ENCODE data around the gene PAIP2.

The PAIP2 gene

DNA sequence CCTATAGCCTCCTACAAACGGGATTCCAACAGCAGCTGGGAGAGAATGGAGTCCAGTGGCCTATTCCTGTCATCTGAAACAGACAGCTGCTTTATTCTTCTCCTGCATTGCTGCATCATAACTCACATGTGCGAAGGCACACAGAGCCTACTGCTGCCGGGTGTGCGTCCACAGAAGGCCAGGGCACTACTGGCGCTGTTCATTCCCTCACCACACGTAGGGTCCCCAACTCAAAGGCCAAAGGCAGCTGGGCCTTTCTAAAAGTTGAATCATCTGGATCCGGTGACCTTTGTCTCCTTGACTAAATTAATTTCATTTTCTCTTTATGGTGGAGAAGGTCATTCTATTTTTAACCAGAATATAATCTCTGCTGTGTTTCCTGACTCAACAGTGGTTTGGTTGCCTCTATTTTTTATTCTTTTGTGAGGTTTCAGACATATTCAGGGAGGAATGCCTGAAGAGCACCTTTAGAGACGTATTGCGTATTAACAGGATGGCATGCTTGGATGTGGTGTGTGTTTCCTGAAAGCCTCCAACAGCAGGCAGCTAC is 73.0 kb downstream of the PAIP2 start:
- no peak for DNase-seq

DNA sequence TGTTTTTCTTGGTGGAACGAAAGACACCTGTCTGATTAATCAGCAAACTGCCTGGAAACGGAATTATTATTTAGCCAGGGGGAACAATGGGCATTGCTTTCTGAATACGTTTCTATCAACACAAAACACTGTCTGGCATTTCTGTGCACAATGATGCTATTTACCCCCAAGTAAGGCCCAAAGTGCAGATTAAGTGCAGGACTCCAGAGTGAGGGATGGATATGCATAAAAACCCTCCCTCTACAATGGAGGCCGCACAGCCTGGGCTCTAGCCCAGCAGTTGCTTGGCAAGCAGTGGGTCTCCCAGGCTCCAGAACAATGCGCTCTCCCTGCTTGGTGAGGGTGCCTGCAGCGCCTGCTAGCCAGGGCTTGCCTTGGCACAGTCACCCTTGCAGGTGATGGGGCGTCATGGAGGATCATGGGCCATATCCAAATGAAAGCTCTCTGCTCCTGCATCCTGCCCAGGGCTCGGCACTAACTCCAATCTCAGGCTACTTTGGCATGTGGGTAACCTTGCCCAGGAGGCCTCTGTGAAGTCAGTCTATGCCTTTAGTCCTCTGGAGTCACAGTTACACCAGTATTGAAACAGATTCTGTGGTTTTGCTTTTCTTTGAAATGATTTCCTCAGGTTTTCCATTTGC is 73.7 kb downstream of the PAIP2 start:
- no peak for DNase-seq

GRCh38 chr5:139415869-139416268 is 74.2 kb downstream of the PAIP2 start:
- DNase-seq: no peak

GRCh38 chr5:139416651-139417050 is 75.0 kb downstream of the PAIP2 start:
- no peak for DNase-seq

DNA sequence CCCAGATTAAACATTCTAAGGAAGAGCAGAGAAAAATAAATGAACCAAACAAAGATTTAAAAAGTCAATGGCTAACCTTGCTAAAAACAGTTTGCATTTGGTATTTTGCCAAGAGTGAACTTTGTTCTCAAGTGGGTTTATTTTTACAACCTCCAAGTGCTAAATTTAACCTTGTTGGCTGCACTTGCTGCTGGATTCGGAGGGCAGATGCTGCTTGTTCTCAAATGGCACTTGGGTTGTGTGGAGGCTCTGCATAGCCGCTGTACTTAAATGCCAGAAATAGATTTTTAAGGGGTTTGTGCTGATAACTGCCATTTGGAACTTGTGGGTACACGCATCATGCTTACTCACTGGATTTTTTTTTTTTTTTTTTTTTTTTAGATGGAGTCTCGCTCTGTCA is 75.6 kb downstream of the PAIP2 start:
- DNase-seq: no peak

GRCh38 chr5:139418793-139419192 is 77.1 kb downstream of the PAIP2 start:
- DNase-seq: no peak

Measured in activated naive CD4-positive, alpha-beta T cell treated with Interleukin-2 at 50 U/mL for 16 hours (primary cell).